B cell (primary cell): Measurements from ENCODE around the gene RAB8B. TPM values are rescaled to one million over a fixed set of nuclear protein-coding genes. Genes with fewer than 3 reads are reported as not detected.

Experiments
- ATAC-seq: fragments of 200-7000 bp; cut with Tn5 transposase; one replicate; pipeline ENCODE4 v1.10.0; 2021; ENCODE audit warnings: low read depth, mild to moderate bottlenecking, moderate number of reproducible peaks, moderate library complexity
- CTCF ChIA-PET: fragments of 350-600 bp; sonication (Branson Sonifier 250); formaldehyde crosslinking; loops from one replicate; lab custom pipeline; 2021; ENCODE audit warnings: antibody characterized with exemption, inconsistent platforms; lab: Charles Lee
- POLR2A ChIA-PET: fragments of 350-600 bp; sonication (Branson Sonifier 250); formaldehyde crosslinking; loops from one replicate; lab custom pipeline; 2021; ENCODE audit warnings: antibody characterized with exemption; lab: Charles Lee
- DNase-seq: peaks from one replicate; pipeline ENCODE4 v3.0.0; 2013
- H2AFZ ChIP-seq: 2 replicates; pipeline ENCODE4 v1.6.1; 2012; ENCODE audit warnings: mild to moderate bottlenecking, low read depth, low read length; ENCODE audit not compliant: insufficient read depth, poor library complexity, severe bottlenecking
- H3K27ac ChIP-seq, 2 donors: 1 replicate in 1 of 2; 2 replicates in 1 of 2; pipeline ENCODE4 v1.5.1; 2012 to 2013; ENCODE audit warnings: low read length in 2 of 2, mild to moderate bottlenecking in 2 of 2, moderate library complexity in 1 of 2
- H3K27me3 ChIP-seq, 4 experiments: fragments of 200-600 bp in 1 of 4; sonication (generic) in 1 of 4; replicated peaks in 1 of 4; 1 replicate in 2 of 4; 2 replicates in 2 of 4; pipeline versions ENCODE4 v1.6.1 to v1.7.0; 2013 to 2016; ENCODE audit warnings: low read length in 3 of 4, mild to moderate bottlenecking in 2 of 4, mixed read lengths in 1 of 4, moderate library complexity in 1 of 4; ENCODE audit not compliant: insufficient read depth in 4 of 4, control insufficient read depth in 3 of 4; ENCODE audit errors: control extremely low read depth in 1 of 4
- H3K36me3 ChIP-seq, 2 experiments: replicated peaks in 1 of 2; 1 replicate in 1 of 2; 2 replicates in 1 of 2; pipeline versions ENCODE4 v1.6.1 to v1.7.1; 2013; ENCODE audit warnings: low read length in 1 of 2; ENCODE audit not compliant: insufficient read depth in 2 of 2, control insufficient read depth in 1 of 2; ENCODE audit errors: control extremely low read depth in 1 of 2, extremely low read depth in 1 of 2
- H3K4me1 ChIP-seq, 2 donors: fragments of 200-600 bp in 1 of 2; sonication (generic) in 1 of 2; 1 replicate in 1 of 2; 2 replicates in 1 of 2; pipeline versions ENCODE4 v1.5.1 to v1.6.1; 2013 to 2017; ENCODE audit warnings: low read length in 2 of 2; ENCODE audit not compliant: control insufficient read depth in 2 of 2, insufficient read depth in 2 of 2
- H3K4me2 ChIP-seq: replicated peaks from 2 replicates; pipeline ENCODE3; 2012; ENCODE audit warnings: mild to moderate bottlenecking, low read depth, low read length; ENCODE audit not compliant: poor library complexity, severe bottlenecking
- H3K4me3 ChIP-seq, 5 experiments: fragments of 200-600 bp in 1 of 5; sonication (generic) in 1 of 5; 1 replicate in 3 of 5; 2 replicates in 2 of 5; pipeline versions ENCODE4 v1.5.1 to v1.7.0; 2011 to 2016; ENCODE audit warnings: low read length in 4 of 5, mild to moderate bottlenecking in 4 of 5, low read depth in 2 of 5, control low read depth in 1 of 5, moderate library complexity in 1 of 5; ENCODE audit not compliant: insufficient read depth in 1 of 5; ENCODE audit errors: control extremely low read depth in 1 of 5, extremely low read depth in 1 of 5
- H3K79me2 ChIP-seq: fragments of 200-600 bp; sonication (generic); one replicate; pipeline ENCODE4 v1.6.0; 2016; ENCODE audit warnings: low read length; ENCODE audit not compliant: control insufficient read depth, insufficient read depth
- H3K9ac ChIP-seq: fragments of 200-600 bp; sonication (generic); 2 replicates; pipeline ENCODE4 v1.6.1; 2017; ENCODE audit warnings: mild to moderate bottlenecking, low read length, moderate library complexity
- H3K9me3 ChIP-seq, 3 donors: one replicate each; pipeline versions ENCODE4 v1.6.1 to v1.7.1; 2013; ENCODE audit warnings: low read length in 2 of 3; ENCODE audit not compliant: control insufficient read depth in 2 of 3, insufficient read depth in 1 of 3; ENCODE audit errors: control extremely low read depth in 1 of 3
- H4K20me1 ChIP-seq: 2 replicates; pipeline ENCODE4 v1.6.0; 2012; ENCODE audit warnings: mild to moderate bottlenecking, low read length; ENCODE audit not compliant: insufficient read depth, control insufficient read depth, poor library complexity, severe bottlenecking
- H3K27ac Mint-ChIP-seq: one replicate; pipeline ENCODE4 v1.8.0; 2021; ENCODE audit warnings: mixed read lengths
- H3K27me3 Mint-ChIP-seq: one replicate; pipeline ENCODE4 v1.8.0; 2021; ENCODE audit warnings: mixed read lengths
- H3K4me1 Mint-ChIP-seq: one replicate; pipeline ENCODE4 v1.8.0; 2021; ENCODE audit warnings: mixed read lengths
- H3K4me3 Mint-ChIP-seq: one replicate; pipeline ENCODE4 v1.8.0; 2021; ENCODE audit warnings: mixed read lengths
- H3K9me3 Mint-ChIP-seq: one replicate; pipeline ENCODE4 v1.8.0; 2022; ENCODE audit warnings: mixed read lengths; ENCODE audit not compliant: insufficient read depth
- EZH2 ChIP-seq: IDR thresholded peaks from 2 replicates; pipeline ENCODE4 v1.6.1; 2012; ENCODE audit warnings: borderline replicate concordance, low read depth, mild to moderate bottlenecking, moderate library complexity, low read length; ENCODE audit not compliant: insufficient read depth, poor library complexity, severe bottlenecking
- WGBS: methylation state at CpG from one replicate; pipeline ENCODE4 v1.1.5; 2013; ENCODE audit warnings: missing lambda C conversion rate; ENCODE audit not compliant: insufficient coverage; 5-methylcytosine and 5-hydroxymethylcytosine counted together
- intact Hi-C: fragments of 100-400 bp; cut with micrococcal nuclease; formaldehyde crosslinking; loops from one replicate; pipeline ENCODE4 v1.10.0; 2022
- polyA plus RNA-seq: library from polyadenylated mRNA; depleted of rRNA; stranded (reverse); fragments of >200 nt; gene quantifications from 2 replicates; pipeline ENCODE4 v1.2.3, GENCODE V29; 2012
- total RNA-seq, 2 donors: library from RNA; stranded (reverse); fragments of 120-200 nt in 1 of 2; gene quantifications; 1 replicate in 1 of 2; 2 replicates in 1 of 2; pipeline versions ENCODE4 v1.2.3 to v1.2.4, GENCODE V29; 2013 to 2022
- TF ChIP-seq, protein P1 (sequence below): fragments of 200-600 bp; IDR thresholded peaks from one replicate; pipeline ENCODE4 v1.8.0; 2022; ENCODE audit warnings: antibody characterized with exemption, mild to moderate bottlenecking

RAB8B gene
- total and polyA plus RNA-seq, 2 donors (not counting 1 experiment from before 2014, with no cell fraction given) = 9.6 to 61.3 TPM

DNA sequence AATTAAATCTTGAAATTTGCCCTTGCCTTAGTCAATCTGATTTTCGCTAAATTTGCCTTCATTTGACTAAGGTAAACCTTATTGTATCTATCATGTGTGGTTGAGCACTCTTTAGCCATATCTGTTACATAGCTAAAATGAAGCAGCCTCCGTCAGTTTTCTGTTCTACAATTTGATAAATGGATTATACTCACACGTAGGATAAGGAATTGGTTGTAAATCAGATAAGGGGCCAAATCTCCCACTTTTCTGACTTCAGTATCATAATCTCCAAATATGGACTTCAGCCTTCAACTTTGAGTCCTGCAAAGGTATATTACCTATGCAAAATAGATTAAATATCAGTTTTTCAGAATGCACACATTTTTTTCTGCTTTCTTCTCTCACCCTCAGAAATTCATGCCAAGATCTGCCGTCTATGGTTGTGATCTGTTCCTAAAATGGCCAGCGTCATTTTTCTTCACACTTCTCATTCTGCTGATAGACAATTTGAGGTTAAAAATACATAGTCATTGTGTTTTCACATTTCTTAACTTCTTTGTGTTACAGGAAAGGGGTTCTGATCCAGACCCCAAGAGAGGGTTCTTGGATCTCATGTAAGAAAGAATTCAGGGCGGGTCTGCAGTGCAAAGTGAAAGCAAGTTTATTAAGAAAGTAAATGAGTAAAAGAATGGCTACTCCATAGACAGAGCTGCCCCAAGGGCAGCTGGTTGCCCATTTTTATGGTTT is 36.9 kb downstream of the RAB8B start:
- intact Hi-C loops = loop anchor here (5.0 kb wide), 1 partner anchor 34 kb away; no protein-coding TSS in a partner anchor
- H3K4me3 ChIP-seq = no peak overlapping the region
- peak overlapping the region in 1 of 2 donors; percentile 42 for H3K27ac ChIP-seq
- H4K20me1 ChIP-seq = peaks cover 55% of the 10 kb centered on the region
- peaks cover 0 to 10% of the 10 kb centered on the region in 2 donors for H3K4me1 ChIP-seq
- no peaks in the 10 kb centered on the region for H3K9me3 Mint-ChIP-seq
- DNase-seq = no peak
- TF ChIP-seq, protein P1, sequence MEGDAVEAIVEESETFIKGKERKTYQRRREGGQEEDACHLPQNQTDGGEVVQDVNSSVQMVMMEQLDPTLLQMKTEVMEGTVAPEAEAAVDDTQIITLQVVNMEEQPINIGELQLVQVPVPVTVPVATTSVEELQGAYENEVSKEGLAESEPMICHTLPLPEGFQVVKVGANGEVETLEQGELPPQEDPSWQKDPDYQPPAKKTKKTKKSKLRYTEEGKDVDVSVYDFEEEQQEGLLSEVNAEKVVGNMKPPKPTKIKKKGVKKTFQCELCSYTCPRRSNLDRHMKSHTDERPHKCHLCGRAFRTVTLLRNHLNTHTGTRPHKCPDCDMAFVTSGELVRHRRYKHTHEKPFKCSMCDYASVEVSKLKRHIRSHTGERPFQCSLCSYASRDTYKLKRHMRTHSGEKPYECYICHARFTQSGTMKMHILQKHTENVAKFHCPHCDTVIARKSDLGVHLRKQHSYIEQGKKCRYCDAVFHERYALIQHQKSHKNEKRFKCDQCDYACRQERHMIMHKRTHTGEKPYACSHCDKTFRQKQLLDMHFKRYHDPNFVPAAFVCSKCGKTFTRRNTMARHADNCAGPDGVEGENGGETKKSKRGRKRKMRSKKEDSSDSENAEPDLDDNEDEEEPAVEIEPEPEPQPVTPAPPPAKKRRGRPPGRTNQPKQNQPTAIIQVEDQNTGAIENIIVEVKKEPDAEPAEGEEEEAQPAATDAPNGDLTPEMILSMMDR = no peak
- TF ChIP-seq EZH2 = no peak
- H3K27me3 Mint-ChIP-seq = no peaks in the 10 kb centered on the region
- H3K79me2 ChIP-seq = peaks cover 93% of the 10 kb centered on the region
- H2AFZ ChIP-seq = no peak overlapping the region
- H3K27me3 ChIP-seq = no peaks in the 10 kb centered on the region
- H3K36me3 ChIP-seq = peaks cover 3 to 18% of the 10 kb centered on the region in 2 experiments
- H3K4me3 Mint-ChIP-seq = peak overlapping the region; percentile 32
- H3K27ac Mint-ChIP-seq = no peak overlapping the region
- H3K4me1 Mint-ChIP-seq = peaks cover 43% of the 10 kb centered on the region
- no peak for ATAC-seq
- WGBS = 67% methylated on average over 1 of the region's 6 CpGs
- no peaks in the 10 kb centered on the region for H3K9me3 ChIP-seq
- CTCF ChIA-PET = interaction anchor here (1.1 to 1.7 kb wide), 2 partner anchors 34 to 35 kb away, joined by 3 to 5 read pairs; no protein-coding TSS in a partner anchor
- POLR2A ChIA-PET = no interaction called here
- H3K9ac ChIP-seq = no peak overlapping the region
- peak overlapping the region; percentile 4 for H3K4me2 ChIP-seq

DNA sequence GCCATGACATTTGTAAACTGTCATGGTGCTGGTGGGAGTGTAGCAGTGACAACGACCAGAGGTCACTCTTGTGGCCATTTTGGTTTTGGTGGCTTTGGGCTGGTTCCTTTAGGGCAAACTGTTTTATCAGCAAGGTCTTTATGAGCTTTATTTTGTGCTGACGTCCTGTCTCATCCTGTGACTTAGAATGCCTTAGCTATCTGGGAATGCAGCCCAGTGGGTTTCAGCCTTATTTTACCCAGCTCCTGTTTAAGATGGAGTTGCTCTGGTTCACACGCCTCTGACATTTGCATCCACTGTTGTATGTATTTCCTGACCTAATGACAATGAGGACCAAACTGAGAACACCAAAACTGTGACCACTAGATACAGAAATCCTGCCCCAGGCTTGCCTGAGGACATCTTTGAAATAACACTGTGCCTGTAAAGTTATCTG is 37.6 kb downstream of the RAB8B start:
- H4K20me1 ChIP-seq = peaks cover 55% of the 10 kb centered on the region
- TF ChIP-seq EZH2 = no peak
- TF ChIP-seq, protein P1 = no peak
- no peak overlapping the region for H3K4me3 ChIP-seq
- H2AFZ ChIP-seq = no peak overlapping the region
- ATAC-seq (no peak), DNase-seq (no peak)
- peaks cover 3 to 18% of the 10 kb centered on the region in 2 experiments for H3K36me3 ChIP-seq
- no peaks in the 10 kb centered on the region for H3K27me3 ChIP-seq
- no peak overlapping the region for H3K4me3 Mint-ChIP-seq
- no peaks in the 10 kb centered on the region for H3K27me3 Mint-ChIP-seq
- H3K27ac Mint-ChIP-seq = peak overlapping the region; percentile 57
- no peaks in the 10 kb centered on the region for H3K9me3 ChIP-seq
- H3K27ac ChIP-seq = peak overlapping the region in 1 of 2 donors; percentile 42
- POLR2A ChIA-PET = no interaction called here
- no peak overlapping the region for H3K9ac ChIP-seq
- 82% methylated on average over 3 of the region's 3 CpGs for WGBS
- peaks cover 46% of the 10 kb centered on the region for H3K4me1 Mint-ChIP-seq
- H3K4me2 ChIP-seq = no peak overlapping the region
- H3K4me1 ChIP-seq = peaks cover 3 to 17% of the 10 kb centered on the region in 2 donors
- intact Hi-C loops = loop anchor here (5.0 kb wide), 1 partner anchor 35 kb away; no protein-coding TSS in a partner anchor
- peaks cover 92% of the 10 kb centered on the region for H3K79me2 ChIP-seq
- H3K9me3 Mint-ChIP-seq = no peaks in the 10 kb centered on the region
- CTCF ChIA-PET = interaction anchor here (1.8 kb wide), 1 partner anchor 179 kb away, joined by 5 read pairs; no protein-coding TSS in a partner anchor
